Nucleus accumbens (tissue), 56 donors: Measurements from ENCODE around the gene SPATA21.
"Not testable (repeated sequence)": the region's sequence is repeated elsewhere in the genome, so short reads cannot be mapped to it uniquely, and the experiment has no call there.

Experiments used
- DNase-seq, 56 donors: peaks; one replicate each; lab custom pipeline; 2025; lab: John Stamatoyannopoulos, UW

The SPATA21 gene, protein sequence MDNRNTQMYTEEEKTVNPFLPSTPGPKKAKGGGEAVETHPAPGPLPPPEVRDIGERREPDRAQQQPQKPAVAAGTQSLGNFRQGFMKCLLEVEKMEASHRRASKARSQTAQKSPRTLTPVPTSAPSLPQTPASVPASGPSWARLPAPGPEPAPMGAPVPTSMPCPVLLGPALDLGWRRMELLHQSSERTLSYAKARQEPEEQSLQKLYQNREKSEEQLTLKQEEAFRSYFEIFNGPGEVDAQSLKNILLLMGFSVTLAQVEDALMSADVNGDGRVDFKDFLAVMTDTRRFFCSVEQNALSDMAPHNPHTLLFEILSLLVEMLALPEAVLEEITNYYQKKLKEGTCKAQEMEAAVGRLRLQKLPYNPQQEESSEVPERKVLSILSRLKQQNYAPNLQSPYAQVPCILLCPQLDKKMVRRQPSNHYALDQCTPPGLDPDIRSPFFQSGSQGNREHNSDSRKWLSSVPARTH

DNA sequence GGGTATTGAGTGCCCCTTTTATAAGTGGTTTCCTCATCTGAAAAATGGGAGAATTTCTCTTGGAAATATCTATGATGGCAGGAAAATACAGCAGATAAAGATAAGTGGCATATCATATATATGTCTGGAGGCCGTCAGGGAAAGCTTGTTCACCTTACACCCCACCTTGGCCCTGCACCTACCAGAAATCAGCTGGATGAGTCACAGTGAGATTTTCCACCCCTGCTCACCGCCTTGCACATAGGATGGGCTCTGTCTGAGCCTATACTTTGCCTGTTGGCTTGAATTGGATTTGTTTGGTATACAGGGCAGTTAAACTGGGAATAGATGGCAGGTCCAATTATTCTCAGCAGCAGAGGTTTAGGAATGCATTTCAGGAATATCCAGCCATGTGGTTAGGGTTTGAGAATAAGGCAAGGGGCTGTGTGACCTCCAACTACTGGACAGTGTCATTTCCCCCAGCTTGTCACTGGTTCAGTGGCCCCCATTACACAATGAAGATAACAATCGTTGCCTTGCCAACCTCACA is at the start of gene SPATA21:
SPATA21 (minus strand) TSS at position 479 of the 529 bp plus-strand sequence. CDS start 6,053 bp downstream, outside the sequence.
- DNase-seq, result no peak

DNA sequence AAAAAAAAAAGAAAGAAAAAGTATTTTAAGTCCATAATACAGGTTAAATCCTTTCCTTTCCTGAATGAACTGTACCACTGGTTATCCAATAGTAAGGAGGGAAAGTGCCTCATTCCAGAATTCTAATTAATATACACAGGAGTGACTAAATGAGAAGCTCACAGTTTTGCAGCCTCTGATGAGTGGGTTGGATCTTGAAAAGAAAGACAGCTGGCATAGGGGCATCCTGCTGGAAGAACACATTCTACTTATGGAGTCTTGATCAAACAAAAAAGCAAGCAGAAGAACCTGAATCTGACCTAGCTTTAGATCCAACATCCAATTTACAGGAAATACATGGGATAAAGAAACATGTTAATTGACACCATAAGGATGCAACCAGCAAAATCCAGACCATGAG is 49.8 kb upstream of the SPATA21 start:
- peak in 1 of 56 donors; percentile 10 for DNase-seq

DNA sequence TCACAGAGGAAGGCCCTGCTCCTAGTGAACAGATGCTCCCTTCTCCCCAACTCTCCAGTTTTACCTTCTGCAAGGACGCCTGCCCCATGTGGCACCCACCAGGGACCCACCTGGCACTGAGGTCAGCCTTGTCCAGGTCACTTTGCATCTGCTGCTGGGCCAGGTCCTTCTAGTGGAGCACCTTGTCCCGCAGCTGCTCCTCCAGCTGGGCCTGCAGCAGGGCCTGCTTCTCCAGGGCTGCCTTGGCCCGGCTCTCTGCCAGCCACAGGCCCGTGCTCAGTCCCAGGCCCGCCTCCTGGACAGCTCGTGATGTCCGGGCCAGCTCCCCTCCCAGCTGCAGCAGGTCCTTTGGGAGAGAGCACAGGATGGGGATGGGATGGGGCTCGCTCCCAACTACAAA is 49.1 kb upstream of the SPATA21 start:
- not testable (repeated sequence) for DNase-seq

DNA sequence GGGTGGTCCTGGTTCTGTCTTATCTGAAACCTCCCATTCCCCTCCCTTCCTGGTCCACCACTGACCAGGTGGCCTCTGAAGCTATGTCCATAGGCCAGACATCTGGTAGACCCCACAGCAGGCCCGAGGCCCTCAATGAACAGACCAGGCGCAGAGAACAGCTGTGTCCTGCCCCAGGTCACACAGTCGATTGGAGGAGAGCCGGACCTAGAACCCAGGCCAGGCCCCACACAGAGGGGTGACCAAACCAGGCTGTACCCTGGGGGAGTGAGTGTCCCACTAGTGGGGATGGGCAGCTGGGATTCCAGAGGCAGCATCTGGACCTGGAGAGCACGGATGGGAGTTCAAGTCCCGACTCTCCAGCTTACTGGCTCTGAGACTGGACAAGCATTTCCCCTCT is 47.7 kb upstream of the SPATA21 start:
- no peak for DNase-seq

DNA sequence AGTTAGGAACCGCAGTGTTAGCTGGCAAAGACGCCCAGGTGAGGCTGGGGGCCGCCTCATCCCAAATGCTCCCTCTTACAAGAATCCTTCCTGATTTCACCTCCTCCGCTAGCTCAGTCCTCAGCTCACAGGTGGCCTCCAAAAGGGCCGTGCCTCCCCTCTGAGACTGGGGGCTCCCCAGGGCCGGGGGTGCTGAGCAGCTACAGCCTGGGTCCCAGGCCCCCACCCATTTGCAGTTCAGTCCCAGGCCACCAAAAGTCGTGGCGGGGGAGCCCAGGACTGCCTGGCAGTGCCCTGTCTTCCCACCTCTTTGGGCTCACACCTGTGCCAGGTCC is 47.2 kb upstream of the SPATA21 start:
- no peak for DNase-seq

DNA sequence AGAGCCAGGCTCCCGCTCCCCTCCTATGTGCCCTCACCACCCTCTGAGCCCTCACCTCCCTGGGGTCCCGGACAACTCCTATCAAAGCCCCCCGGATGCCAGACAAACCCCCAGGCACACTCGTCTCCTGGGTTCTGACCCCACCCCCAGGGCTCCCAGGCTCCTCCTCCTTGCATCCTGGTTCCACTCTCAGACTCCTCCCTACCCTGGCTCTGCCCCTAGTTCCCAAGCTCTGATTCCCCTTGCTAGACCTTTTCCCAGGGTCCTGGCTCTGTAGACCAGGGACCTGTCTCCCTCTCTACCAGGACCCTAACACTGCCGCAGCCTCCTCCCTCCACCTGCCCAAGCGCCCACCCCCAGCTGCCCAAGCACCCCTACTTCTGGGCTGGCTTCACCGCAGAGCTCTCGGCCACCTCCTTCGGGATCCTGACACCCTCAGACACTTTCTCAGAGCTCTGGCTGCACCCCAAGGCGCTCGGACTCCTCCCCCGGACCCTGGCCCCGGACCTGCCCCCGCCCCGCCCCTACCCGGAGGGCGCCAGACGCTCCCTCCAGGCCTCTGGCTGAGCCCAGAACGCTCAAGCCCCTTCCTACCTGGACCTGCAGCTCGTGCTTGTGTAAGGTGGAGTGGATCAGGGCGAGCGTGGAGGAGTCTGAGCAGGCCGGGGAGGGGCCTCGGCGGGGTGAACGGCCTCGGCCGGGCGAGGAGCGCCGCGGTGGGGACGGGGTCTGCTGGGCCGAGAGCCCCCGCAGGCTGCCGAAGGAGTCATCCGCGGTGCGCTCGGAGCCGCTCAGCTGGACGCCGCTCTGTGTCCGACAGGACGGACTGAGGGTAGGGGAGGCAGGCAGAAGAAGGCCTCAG is 46.6 kb upstream of the SPATA21 start:
- DNase-seq, result not testable (repeated sequence)

DNA sequence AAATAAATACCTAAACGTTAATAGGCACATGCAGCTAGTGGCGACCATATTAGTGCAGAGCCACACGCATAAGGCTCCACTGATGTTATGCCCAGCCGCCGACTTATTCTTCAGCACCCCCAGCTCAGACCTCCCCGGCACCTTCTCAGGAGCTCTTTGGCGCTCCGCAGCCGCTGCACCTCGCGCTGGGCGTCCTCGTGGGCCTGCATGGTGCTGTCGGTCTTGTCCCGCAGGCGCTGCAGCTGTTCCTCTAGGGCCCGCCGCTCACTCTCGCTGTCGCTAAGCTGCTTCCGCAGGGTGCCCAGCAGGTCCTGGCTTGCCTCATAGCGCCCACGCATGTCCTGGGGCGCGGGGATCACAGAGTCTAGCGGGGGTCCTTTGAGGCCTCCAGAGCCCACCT is 45.9 kb upstream of the SPATA21 start:
- not testable (repeated sequence) for DNase-seq

DNA sequence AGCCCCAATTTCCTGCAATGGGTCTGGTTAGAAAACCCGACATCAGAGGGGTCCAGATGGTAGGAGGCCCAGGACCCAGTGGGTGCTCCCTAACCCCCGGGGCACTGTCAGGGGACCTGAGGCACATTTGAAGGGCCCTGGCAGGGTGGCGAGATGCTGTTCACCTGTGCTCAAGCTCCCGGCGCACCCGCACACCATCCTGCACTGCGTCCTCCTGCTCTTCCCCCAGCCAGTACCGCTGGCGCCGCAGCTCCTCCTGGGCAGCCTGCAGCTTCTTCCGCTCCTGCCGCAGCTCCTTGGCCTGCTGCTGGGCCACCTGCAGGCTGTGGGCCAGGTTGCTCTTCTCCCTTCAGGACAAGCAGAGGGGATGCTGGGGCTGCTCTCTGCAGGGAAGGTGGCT is 40.9 kb upstream of the SPATA21 start:
- no peak for DNase-seq

DNA sequence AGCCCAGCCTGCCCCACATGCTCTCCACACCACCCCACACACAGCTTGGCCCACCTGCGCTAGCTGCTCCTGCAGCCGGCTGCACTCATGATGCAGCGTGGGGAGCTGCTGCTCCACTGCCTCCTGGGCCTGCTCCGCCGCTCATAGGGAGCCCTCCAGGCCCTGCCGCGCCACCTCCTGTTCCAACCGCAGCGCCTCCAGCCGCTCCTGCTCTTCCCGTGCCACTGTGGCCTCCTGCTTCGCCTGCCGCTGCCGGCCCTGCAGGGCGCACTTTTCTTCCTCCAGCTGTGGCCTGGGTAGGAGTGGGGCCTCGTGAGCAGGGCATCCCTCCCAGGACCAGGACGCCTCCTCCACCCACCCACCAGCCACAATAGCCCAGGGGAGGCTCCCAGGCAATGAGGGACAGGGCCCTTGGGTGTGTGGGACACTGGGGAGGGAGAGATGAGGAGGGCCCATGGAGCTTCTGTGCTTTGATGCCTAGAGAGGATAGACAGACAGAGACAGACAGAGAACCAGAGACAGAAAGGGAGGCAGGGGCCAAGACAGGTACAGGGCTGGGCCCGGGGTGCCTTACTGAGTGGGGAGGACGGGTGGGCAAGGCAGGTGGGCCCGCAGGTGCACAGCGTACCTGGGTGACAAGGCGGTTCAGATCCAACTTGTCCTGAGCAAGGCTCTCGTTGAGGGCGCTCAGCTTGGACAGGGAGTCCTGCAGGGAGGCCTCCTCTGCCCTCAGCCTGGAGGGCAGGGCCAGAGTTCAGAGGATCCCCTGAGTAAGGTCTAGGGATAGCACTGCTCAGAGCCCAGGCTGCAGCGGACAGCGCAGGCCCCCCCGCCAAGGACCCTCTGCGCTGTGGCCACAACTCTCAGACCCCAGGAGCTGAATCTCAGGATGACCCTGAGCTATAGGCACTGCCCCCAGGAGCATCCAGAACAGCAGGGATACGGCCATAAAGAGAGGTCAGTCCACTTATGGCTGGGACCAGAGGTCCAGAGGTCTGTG is 38.8 kb upstream of the SPATA21 start:
- DNase-seq, result not testable (repeated sequence)

DNA sequence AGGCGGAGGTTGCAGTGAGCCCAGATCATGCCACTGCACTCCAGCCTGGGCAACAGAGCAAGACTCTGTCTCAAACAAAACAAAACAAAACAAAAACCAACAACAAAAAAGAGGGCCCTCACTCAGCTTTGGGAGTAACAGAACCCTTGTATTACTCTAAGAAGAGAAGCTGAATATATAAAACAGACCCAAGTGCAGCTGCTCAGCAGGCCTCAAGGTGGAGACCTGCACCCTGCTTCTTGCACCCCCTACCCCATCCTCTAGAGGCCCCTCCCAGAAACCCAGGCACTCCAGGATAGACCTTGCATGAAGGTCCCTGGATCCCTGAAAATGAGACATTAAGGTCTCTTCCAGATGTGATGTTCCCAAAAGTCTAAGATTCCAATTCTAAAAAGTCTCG is 37.7 kb upstream of the SPATA21 start:
- not testable (repeated sequence) for DNase-seq

DNA sequence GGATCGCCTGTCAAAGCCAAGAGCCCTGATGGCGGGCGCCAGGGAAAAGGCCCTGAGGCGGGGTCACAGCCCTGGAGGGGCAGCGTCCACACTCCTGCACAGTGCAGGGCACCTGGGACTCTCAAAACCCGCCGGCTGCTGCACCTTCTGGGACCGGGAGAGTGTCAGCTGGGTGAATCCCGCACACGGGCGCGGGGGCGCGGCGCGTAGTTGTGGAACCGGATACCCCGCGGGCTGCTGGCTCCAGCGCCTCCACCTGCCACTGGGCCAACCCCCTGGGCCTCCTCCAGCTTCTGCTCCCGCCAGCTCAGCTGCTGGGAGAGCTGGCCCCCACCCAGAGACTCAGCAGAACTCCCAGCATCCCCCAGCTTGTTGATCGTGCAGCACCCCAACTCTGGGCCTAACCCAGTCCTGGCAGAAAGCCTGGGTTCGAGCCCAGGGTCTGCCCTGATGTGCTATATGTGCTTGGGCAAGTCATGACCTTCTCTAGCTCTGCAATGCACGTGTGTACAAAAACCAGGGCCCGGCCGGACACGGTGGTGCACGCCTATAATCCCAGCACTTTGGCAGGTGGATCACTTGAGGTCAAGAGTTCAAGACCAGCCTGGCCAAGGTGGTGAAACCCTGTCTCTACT is 37.1 kb upstream of the SPATA21 start:
- DNase-seq, result no peak

DNA sequence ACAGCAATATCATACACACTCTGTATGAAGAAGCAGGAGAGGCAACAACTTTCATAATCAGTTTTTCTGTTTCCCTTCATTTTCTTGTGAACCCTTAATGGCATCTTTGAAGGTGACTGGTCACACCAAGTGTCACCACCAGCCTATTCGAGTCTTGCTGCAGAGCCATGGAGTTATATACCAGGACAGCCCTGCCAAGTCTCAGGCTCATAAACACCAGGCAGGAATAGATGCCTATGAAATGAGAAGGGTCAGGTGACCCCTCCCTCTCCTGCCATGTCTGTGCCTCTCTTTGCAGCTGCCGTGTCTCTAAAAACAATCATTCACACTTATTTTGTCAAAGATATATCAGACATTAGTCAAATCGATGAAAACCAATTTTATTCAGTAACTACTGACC is 31.3 kb upstream of the SPATA21 start:
- no peak for DNase-seq

DNA sequence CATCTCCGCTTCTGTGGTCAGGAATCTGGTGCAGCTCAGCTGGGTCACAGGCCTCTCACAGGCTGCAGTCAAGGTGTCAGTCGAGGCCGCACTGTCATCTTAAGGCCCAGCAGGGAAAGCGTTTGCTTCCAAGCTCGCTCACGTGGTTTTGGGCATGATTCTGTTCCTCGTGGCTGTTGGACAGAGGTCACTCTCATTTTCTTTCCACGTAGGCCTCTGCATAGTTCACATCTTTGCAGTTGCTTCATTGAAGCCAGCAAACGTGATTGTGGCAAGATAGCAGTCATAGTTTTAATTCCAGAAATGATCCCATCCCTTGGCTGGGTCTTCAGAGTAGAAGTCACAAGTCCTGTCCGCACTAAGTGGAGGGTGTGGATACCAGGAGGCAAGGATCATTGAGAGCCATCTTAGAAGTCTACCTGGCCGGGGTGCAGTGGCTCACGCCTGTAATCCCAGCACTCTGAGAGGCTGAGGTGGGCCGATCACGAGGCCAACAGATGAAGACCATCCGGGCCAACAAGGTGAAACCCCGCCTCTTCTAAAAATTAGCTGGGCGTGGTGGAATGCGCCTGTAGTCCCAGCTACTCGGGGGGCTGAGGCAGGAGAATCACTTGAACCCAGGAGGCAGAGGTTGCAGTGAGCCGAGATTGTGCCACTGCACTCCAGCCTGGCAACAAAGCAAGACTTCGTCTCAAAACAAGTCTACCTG is 27.8 kb upstream of the SPATA21 start:
- DNase-seq, result no peak

DNA sequence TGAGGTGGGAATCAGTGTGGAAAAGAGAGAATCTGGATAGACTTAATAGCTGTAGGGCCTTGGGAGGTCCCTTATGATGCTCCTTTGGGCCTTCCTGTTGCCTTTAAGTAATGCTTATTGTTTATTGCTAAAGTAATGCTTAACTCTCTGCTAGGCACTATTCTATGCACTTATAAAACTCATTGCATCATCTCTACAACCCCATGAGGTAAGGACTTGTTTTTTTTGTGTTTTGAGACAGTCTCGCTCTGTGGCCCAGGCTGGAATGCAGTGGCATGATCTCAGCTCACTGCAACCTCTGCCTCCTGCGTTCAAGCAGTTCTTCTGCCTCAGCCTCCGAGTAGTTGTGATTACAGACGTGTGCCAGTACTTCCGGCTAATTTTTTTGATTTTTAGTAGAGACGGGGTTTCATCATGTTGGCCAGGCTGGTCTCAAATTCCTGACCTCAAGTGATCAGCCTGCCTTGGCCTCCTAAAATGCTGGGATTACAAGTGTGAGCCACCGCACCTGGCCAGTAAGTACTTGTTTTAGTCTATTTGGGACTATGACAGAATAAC is 25.6 kb upstream of the SPATA21 start:
- DNase-seq, result no peak

DNA sequence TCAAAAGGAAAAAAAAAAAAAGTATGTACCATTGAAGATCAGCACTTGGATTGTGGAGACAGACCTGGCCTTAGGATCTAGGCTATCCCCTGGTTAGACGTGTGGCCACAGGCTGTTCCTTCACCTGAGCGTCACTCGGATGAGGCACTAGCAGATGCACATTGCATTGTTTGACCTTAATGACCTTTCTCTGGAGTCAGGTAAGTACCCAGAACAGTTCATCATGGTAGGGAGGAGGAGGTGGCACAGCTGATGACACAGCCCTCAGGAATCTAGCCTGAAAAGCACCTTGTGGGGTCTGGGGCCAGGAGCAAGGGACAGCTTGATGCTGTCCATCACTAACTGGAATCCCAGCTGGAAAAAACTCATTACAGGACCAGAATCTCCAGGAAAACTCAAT is 24.5 kb upstream of the SPATA21 start:
- DNase-seq, result no peak

DNA sequence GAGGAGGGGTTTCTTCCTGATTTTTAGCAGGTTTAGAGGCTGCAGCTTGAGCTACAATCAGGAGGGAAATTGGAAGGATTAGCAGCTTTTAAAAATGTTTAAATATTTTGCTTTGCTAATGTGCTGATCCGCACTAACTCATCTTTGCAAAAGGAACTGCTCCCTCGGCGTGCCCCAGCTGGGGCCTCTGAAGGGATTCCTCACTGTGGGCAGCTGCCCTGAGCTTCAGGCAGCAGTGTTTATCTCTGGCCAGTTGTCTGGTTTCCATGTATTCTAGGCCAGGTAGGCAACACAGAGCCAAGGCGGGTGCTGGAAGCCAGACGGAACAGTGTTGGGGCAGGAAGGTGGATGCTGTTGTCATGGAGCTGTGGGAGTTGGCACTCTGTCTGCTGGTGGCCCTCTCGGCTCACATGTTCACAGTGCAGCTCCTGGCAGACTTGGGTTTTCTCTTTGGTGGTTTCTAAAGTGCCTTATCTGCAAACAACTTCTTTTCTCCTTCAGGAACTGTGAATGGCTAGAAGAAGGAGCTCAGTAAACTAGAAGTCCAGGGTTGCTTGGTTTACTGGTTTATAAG is 22.2 kb upstream of the SPATA21 start:
- peak in 29 of 56 donors; percentile 4 to 64 (median 20) for DNase-seq

DNA sequence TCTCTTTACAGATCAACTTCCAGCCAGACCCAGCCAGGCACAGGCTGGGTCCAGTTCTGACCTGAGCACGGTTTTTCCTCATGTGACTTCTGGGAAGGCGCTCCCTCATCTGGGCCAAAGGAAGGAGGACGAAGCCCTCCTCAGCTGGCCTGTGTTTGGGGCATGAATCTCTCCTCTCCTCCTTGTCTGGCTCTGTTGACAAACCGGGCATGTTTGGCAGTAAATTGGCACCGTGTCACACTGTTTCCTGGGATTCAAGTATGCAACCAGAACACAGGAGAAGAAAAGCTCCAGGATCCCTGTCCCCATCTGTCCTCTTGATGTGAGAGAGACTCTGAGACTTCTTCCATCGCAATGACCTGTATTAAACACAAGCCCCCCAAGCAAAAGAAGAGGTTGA is 21.6 kb upstream of the SPATA21 start:
- DNase-seq, result peak in 17 of 56 donors; percentile 1 to 41 (median 17)

DNA sequence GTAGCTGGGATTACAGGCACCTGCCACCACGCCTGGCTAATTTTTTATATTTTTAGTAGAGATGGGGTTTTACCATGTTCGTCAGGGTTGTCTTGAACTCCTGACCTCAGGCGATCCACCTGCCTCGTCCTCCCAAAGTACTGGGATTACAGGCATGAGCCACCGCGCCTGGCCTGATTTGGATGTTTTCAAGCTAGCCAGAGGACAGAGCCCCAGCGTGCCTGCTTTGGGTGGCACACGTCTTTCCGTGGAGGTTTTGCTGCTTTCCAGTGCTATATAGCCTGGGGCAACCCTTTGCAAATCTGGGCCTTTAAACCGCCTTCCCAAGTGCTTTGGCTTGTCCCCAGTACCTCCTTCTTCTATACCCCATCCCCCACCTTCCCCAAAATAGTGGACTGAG is 18.9 kb upstream of the SPATA21 start:
- not testable (repeated sequence) for DNase-seq
